ENCODE measurements around the gene POLE.
A peak's percentile ranks its signal among the peaks of the same experiment; 100 is the strongest.
"Not testable (repeated sequence)": the region's sequence is repeated elsewhere in the genome, so short reads cannot be mapped to it uniquely, and the experiment has no call there.

Gene POLE

GRCh38 chr12:132692030-132692429 is 4.9 kb upstream of the POLE start:
- not testable (repeated sequence) for H3K4me3 ChIP-seq, H3K27ac ChIP-seq

- H3K4me3 ChIP-seq: no peak overlapping the region
- H3K27ac ChIP-seq: no peak overlapping the region
Measured at GRCh38 chr12:132690112-132690511, 3.0 kb upstream of the POLE start.

- Histone ChIP-seq H3K4me3 (no peak overlapping the region), H3K27ac (no peak overlapping the region)
Measured at GRCh38 chr12:132689227-132689626, 2.1 kb upstream of the POLE start.

GRCh38 chr12:132686825-132687210 is 324 bp downstream of the POLE start:
- Histone ChIP-seq H3K4me3 (peak overlapping the region; percentile 63 to 96 (median 88)), H3K27ac (peak overlapping the region in 20 of 21 experiments; percentile 26 to 90 (median 70))

- no peak overlapping the region for H3K4me3 ChIP-seq
- no peak overlapping the region for H3K27ac ChIP-seq
Measured at GRCh38 chr12:132685400-132685799, 1.7 kb downstream of the POLE start.

- H3K4me3 ChIP-seq: no peak overlapping the region
- H3K27ac ChIP-seq: no peak overlapping the region
Measured at GRCh38 chr12:132677492-132677891, 9.7 kb downstream of the POLE start.

- no peak overlapping the region for H3K4me3 ChIP-seq
- no peak overlapping the region for H3K27ac ChIP-seq
Measured at GRCh38 chr12:132675757-132676432, 11.2 kb downstream of the POLE start.

GRCh38 chr12:132674561-132674960 is 12.6 kb downstream of the POLE start:
- Histone ChIP-seq H3K27ac (no peak overlapping the region), H3K4me3 (no peak overlapping the region)

- Histone ChIP-seq H3K27ac (no peak overlapping the region), H3K4me3 (no peak overlapping the region)
Measured at GRCh38 chr12:132673288-132674179, 13.6 kb downstream of the POLE start.

GRCh38 chr12:132672678-132673077 is 14.5 kb downstream of the POLE start:
- H3K4me3 ChIP-seq: no peak overlapping the region
- H3K27ac ChIP-seq: no peak overlapping the region

GRCh38 chr12:132672116-132672515 is 15.0 kb downstream of the POLE start:
- no peak overlapping the region for H3K4me3 ChIP-seq
- H3K27ac ChIP-seq: no peak overlapping the region

- no peak overlapping the region for H3K4me3 ChIP-seq
Measured at GRCh38 chr12:132669166-132669879, 17.8 kb downstream of the POLE start.

GRCh38 chr12:132668191-132669088 is 18.7 kb downstream of the POLE start:
- no peak overlapping the region for H3K4me3 ChIP-seq
- no peak overlapping the region for H3K27ac ChIP-seq

More at GRCh38 chr12:132669166-132669879, 17.8 kb downstream of the POLE start:
- H3K27ac ChIP-seq: no peak overlapping the region

- Histone ChIP-seq H3K4me3 (no peak overlapping the region), H3K27ac (no peak overlapping the region)
Measured at GRCh38 chr12:132665794-132666193, 21.3 kb downstream of the POLE start.

- Histone ChIP-seq H3K4me3 (no peak overlapping the region), H3K27ac (no peak overlapping the region)
Measured at GRCh38 chr12:132665149-132665491, 22.0 kb downstream of the POLE start.

GRCh38 chr12:132664206-132665148 is 22.7 kb downstream of the POLE start:
- H3K27ac ChIP-seq: no peak overlapping the region
- no peak overlapping the region for H3K4me3 ChIP-seq

- Histone ChIP-seq H3K27ac (no peak overlapping the region), H3K4me3 (no peak overlapping the region)
Measured at GRCh38 chr12:132662901-132663755, 24.0 kb downstream of the POLE start.

GRCh38 chr12:132661972-132662371 is 25.2 kb downstream of the POLE start:
- no peak overlapping the region for H3K4me3 ChIP-seq
- no peak overlapping the region for H3K27ac ChIP-seq

Measured in skin epidermis (tissue), 12 donors.